Stimulated activated CD8-positive, alpha-beta memory T cell treated with anti-CD3 and anti-CD28 coated beads, Interleukin-7, amount 100 ng/mL, for 1 hour (primary cell): ENCODE measurements around the gene ADCY2.

ENCODE experiments used
- DNase-seq, 2 donors: peaks; one replicate each; pipeline ENCODE4 v3.0.0-alpha.2; 2020; ENCODE audit warnings: low read depth in 2 of 2

ADCY2 gene

DNA sequence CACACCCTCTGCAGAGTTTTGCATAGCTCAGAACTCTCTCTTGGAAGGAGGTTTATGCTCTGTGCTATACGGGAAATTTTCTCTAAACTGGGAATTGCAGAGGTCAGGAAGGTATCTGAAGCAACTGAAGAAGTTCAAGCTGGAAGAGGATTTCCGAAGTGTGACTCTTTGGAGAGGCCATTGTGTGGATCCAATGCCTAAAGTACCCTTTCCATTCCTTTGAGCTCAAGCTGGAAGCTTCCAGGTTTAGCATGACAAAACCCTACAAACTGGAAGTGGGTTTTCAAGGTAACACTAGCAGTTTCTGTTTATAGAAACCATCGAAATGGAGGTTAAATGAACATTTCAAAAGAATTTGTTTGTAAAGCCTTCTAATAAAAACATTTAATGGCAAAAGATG lies 267.9 kb downstream of the ADCY2 start:
- no peak for DNase-seq

DNA sequence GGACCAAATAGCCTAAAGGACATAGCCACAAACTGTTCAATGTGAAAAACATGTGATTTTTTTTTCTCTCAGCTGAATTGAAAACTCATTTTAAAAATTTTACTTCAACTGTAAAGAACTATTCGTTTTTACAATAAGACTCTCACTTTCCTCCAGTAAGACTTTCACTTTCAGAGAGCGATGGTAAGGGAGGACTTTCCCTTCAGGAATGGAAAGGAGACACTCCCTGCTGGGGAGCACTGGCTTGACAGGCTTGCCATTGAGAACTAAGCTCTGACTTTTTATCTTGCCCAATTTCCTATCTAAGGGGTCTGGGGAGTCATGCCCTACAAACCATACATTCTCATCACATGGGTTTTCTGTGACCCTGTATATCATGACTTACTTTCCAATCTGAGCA lies 268.3 kb downstream of the ADCY2 start:
- DNase-seq: no peak

DNA sequence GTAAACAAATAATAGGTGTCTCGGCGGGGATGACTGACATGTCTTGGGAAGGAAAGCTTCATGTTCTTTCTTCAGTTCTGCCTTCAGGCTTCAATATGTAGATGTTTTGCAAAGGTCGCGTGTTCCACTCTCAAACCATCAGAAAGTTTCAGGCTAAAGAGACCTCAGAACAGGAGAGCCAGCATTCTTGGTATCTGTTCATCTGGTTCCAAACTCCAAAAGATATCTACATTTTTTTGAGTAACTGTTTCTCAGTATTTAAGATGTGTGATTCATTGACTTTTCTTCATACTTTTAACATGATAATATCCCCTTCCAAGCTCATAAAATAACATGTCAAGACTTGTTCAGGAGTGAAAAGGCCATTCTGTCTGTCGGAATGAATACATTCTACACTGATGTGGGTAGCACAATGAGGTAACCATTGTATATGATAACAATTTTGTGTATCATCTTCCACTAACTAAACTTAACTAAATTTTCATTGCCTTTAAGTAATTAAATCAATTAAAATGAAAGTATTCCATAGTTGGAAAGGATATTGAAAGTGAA lies 271.4 kb downstream of the ADCY2 start:
- DNase-seq: no peak

DNA sequence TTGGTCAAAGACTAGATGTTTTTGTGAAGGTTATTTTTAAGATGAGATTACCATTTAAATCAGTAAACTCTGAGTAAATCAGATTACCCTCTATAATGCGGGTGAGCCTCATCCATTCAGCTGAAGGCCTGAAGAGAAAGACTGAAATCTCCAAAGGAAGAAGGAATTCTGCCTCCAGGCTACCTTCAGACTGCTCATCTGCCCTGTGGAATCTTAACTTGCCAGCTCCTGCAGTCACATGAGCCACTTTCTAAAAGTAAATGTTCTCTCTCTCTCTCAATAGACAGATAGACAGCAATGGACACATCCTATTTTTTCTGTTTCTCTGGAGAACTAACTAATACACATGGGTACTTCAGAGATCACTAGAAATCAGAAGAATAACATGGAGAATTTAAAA lies 272.2 kb downstream of the ADCY2 start:
- DNase-seq: no peak

- DNase-seq: no peak
Measured at GRCh38 chr5:7668627-7669026, 272.7 kb downstream of the ADCY2 start.

DNA sequence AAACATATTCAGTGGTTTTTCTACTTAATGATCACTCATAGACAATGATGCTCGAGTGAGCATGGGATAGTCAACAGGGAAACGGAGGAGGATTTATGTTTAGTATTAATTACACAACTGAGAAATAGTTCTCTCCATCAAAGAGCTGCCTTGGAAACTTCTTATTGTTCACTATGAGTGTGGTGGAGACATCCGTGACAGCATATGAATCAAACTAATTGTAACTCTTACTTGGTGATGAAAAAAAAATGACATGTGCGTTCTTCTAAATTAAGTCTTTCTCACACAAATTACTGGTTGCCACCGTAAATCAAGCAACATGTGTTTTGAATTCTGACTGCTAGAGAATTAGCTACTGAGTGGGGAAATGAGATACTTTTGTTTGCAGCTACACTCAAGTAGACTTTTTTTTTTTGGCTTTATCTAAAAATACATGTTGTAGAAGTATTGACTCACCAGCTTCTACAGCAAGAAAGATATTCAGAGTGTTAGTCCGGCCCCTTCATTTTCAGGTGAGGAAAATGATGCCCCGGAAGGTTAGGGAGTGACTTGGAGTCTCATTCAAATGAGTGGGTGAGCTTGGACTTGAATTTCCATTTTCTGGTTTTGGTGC lies 275.5 kb downstream of the ADCY2 start:
- no peak for DNase-seq

GRCh38 chr5:7673658-7674057 lies 277.7 kb downstream of the ADCY2 start:
- no peak for DNase-seq

GRCh38 chr5:7676455-7676854 lies 280.5 kb downstream of the ADCY2 start:
- no peak for DNase-seq

DNA sequence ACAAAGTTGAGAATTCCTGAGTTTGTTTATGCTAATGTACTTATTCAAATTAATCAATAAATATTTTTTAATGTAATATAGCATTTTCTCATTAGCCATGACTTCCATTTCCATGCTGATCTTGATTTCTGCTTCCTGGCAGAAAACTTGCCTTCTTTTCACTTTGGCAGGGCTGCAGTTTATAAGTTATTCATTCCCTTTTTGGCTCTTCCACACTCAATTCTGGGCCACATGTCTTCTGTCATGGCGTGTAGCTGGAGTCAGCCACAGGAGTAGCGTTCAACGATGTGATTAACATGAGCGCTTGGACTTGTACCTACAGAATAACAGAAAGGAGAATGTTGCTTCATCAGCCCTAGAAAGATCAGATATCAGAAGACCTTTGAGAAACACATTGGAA lies 282.1 kb downstream of the ADCY2 start:
- DNase-seq: no peak

GRCh38 chr5:7679663-7680062 lies 283.7 kb downstream of the ADCY2 start:
- no peak for DNase-seq

DNA sequence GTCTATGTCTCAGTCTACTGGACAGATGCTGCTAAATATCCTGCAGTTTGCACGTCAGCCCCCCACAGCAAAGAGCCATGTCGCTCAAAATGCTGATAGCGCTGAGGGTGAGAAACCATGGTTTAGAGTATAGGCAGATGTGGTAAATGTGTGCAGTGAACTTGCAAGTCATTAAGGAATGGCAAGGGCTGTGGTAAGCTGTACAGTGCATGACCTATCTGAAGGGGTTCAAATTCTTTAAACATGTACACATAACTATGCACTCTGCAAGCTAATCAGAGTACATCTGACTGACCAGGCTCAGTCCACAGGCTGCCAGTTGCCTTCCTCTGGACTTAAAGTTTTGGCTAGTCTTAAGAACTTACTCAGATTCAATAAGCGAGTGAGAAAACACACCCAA lies 284.3 kb downstream of the ADCY2 start:
- no peak for DNase-seq

- no peak for DNase-seq
Measured at GRCh38 chr5:7682379-7682778, 286.4 kb downstream of the ADCY2 start.

DNA sequence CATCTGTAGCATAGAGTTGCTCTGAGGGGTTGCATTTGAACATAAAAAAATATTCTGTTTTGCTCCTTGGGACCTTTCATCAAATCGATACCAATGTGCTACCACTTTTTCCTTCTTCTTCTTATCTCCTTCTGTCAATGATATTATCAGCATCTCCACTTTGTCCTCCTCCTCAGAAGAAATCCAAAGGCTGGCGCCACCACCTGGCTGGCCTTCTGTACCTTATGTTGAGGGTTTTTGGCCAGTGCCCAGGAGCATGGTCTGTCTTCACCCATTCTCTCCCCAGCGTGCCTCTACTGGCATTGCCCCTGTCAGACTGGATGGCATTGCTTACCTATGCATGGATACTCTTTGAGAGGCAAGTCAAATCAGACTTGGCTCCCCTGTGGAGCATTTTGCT lies 287.8 kb downstream of the ADCY2 start:
- DNase-seq: no peak

GRCh38 chr5:7684826-7685225 lies 288.9 kb downstream of the ADCY2 start:
- no peak for DNase-seq

- DNase-seq: no peak
Measured at GRCh38 chr5:7686794-7687193, 290.9 kb downstream of the ADCY2 start.

DNA sequence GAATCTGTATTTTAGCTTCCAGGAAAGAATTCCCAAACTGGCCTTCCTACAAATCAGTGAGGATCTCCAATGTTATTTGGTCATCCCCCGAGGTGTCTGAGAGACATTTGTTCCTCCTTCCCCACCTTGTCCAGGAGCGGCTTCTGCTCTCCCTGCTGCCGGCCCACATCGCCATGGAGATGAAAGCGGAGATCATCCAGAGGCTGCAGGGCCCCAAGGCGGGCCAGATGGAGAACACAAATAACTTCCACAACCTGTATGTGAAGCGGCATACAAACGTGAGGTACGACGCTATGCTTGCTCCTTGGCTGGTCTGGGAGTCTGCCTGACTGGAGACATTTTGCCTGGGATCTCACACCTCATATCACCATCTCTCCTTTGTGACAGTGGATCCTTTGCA lies 294.6 kb downstream of the ADCY2 start:
- DNase-seq: no peak

GRCh38 chr5:7705261-7705660 lies 309.3 kb downstream of the ADCY2 start:
- DNase-seq: no peak

DNA sequence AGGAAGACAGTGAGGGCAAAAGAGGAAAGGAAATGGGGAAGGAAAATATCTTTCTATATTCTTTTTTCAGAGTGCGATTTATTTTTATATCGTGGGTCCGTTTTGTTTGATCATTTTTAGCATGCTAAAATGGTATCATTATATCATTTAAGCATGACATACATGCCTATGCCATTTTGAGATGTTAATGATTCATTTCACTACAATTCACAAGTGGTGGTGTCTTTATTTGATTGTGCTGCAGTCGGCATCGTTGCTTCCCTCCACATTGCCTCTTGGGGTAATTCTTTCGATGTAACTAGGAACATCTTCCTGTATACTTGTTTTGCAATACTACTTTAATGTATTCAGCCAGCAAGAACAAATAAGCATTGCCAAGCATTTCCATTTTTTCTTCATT lies 309.8 kb downstream of the ADCY2 start:
- no peak for DNase-seq

DNA sequence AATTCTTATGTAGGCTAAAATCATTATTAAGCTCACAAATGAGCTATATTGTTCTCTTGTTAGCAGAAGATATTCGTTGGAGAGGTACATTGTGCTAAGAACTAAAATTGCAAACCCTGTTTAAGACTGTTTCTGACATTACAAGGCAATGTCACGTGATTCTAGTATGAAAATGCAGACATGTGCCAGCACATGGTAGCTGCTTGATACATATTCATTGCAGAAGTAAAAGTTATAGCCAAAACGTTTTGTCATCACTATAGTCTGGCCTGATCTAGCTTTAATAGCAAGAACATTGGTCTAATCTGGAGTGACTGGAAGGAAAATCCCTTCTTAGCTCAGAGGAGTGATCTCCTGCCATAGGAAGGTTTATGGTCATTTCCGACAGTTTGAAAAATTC lies 310.3 kb downstream of the ADCY2 start:
- DNase-seq: no peak

DNA sequence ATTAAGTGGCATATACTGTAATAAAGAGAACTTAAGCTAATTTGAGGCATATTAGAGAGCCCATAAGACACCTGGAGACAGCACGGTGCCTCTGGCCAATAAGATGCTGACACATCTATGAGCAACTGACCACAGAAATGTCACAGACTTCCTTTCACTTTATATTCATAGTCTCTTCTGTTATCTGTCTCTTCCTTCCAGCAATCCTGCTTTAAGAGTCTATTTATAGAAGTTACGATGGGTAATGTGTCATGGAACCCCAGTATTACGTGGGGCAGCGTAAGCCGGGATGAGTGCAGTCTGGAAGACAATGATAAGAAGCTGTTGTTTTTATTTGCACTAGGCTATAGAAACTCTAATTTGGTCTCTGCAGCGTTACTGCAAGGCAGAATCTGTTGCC lies 318.2 kb downstream of the ADCY2 start:
- no peak for DNase-seq

DNA sequence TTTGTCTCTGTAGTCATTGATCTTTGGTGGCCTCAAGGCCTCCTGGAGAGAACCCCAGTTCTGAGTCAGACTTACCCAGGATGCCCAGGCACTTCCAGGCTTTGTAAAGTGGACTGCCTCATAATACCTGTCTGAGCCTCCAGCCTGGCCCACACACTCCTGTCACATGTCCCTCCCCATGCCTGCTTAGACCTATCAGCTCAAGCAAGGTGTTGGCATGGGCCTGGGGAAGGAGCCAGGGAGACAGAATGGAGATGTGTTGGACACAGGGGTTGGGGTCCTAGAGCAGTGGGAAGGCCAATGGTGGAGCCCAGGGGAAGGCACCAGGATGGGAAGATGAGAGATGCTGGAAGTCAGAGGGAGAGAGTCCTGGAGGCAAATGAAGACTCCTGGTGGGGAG lies 318.8 kb downstream of the ADCY2 start:
- DNase-seq: no peak

DNA sequence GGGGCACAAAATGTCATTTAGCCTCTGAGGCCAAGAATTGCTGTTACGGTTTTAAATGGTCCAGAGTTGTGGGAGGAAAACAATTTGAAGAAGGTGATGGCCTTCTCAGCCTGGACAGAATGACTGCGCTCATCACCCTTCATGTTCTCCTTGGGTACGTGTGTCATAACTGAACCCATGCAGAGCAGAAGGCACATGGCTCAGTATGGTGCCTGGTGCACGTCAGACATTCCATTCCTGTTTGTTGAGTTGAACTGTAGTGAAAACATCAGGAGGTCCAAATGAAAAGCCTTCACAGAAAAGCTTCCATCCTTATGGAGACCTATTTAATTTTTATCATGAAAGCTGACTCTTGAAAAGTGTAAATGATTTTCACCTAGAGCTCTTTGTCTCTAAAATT lies 321.8 kb downstream of the ADCY2 start:
- no peak for DNase-seq

- DNase-seq: no peak
Measured at GRCh38 chr5:7728076-7728475, 332.1 kb downstream of the ADCY2 start.

DNA sequence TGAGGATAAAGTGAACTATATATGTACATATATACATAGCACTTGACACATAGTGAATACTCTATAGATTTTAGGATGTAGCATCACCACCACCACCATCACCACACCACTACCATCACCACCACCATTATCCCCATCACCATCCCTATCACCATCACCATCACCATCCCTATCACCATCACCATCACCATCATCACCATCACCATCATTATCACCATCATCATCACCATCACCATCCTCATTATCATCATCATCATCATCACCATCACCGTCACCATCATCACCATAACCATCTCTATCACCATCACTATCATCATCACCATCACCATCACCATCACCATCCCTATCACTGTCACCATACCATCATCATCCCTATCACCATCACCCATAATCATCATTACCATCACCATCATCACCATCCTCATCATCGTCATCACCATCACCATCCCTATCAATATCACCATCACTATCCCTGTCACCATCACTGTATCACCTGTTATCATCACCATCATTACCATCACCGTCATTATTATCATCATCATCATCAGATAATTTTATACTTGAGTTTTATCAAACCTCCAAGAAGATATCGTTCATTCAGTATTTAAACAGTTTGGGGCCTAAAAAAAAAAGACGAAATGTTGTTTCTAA lies 345.6 kb downstream of the ADCY2 start:
- DNase-seq: no peak
